Ishikawa (cell line): ENCODE results near the gene ADH7.

ENCODE experiments used
- CEBPB ChIP-seq: IDR thresholded peaks from 2 replicates; pipeline ENCODE4 v1.6.1; 2012
- EP300 ChIP-seq: IDR thresholded peaks from 2 replicates; pipeline ENCODE4 v1.6.1; 2012; ENCODE audit warnings: borderline replicate concordance
- FOXM1 ChIP-seq: IDR thresholded peaks from 2 replicates; pipeline ENCODE4 v1.6.1; 2012; ENCODE audit warnings: low read depth, borderline replicate concordance
- RAD21 ChIP-seq: IDR thresholded peaks from 2 replicates; pipeline ENCODE4 v1.6.1; 2012; ENCODE audit warnings: low read depth
- TAF1 ChIP-seq: IDR thresholded peaks from 2 replicates; pipeline ENCODE4 v1.6.1; 2012; ENCODE audit warnings: low read depth, mild to moderate bottlenecking
- TCF12 ChIP-seq: IDR thresholded peaks from 2 replicates; pipeline ENCODE4 v1.6.1; 2012; ENCODE audit warnings: low read depth
- YY1 ChIP-seq: IDR thresholded peaks from 2 replicates; pipeline ENCODE4 v1.6.1; 2012; ENCODE audit warnings: low read depth
- TF ChIP-seq, protein P1 (sequence below): IDR thresholded peaks from 2 replicates; pipeline ENCODE4 v1.6.1; 2012; ENCODE audit warnings: low read depth, mild to moderate bottlenecking

GRCh38 chr4:99437723-99438404 lies 2.7 kb upstream of the ADH7 start:
- TF ChIP-seq TCF12 (no peak), EP300 (no peak), YY1 (no peak), CEBPB (no peak), FOXM1 (no peak), RAD21 (no peak), TAF1 (no peak)
- TF ChIP-seq, protein P1, sequence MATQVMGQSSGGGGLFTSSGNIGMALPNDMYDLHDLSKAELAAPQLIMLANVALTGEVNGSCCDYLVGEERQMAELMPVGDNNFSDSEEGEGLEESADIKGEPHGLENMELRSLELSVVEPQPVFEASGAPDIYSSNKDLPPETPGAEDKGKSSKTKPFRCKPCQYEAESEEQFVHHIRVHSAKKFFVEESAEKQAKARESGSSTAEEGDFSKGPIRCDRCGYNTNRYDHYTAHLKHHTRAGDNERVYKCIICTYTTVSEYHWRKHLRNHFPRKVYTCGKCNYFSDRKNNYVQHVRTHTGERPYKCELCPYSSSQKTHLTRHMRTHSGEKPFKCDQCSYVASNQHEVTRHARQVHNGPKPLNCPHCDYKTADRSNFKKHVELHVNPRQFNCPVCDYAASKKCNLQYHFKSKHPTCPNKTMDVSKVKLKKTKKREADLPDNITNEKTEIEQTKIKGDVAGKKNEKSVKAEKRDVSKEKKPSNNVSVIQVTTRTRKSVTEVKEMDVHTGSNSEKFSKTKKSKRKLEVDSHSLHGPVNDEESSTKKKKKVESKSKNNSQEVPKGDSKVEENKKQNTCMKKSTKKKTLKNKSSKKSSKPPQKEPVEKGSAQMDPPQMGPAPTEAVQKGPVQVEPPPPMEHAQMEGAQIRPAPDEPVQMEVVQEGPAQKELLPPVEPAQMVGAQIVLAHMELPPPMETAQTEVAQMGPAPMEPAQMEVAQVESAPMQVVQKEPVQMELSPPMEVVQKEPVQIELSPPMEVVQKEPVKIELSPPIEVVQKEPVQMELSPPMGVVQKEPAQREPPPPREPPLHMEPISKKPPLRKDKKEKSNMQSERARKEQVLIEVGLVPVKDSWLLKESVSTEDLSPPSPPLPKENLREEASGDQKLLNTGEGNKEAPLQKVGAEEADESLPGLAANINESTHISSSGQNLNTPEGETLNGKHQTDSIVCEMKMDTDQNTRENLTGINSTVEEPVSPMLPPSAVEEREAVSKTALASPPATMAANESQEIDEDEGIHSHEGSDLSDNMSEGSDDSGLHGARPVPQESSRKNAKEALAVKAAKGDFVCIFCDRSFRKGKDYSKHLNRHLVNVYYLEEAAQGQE: no peak
